ENCODE results near the gene VILL. TPM values are rescaled to one million over a fixed set of nuclear protein-coding genes. Genes with fewer than 3 reads are reported as not detected.
A peak's percentile ranks its signal among the peaks of the same experiment; 100 is the strongest.

VILL gene
- total RNA-seq, 1 experiment from 2014 or later: 1.2 TPM

DNA sequence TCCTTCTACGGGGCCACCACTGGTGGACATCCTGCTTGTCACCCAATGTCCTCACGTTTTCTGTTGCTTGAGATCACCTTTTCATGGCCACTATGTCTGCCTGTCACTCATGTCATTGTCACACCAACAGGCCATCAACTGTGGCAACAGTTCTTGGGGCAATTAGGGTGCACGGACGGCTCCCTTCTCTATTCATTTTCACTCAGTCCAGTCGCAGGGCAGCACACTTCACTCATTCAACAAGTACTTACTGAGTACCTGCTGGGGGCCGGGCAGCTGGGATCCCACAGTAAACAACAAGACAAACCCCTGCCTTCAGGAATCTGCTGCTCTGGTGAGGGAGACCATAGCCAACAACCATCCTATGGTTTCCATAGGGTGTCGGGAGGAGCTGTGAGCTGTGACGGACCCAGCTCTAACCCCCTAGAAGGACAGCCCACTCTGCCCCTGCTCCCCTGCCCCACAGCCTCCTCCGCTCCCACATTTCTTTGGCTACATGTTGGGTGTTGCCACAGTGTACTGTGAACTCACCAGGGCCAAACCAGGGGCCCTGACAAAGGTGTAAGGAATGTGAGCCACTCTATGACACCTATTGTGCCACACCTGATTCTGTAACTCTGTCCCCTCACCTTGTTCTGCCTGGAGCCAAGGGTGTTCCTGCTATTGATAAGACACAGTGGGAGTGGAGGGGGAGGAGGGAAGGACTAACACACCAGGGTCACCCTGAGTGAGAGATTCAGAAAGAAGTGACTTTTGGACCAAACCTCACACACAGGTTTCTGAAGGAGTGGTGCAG is 1.9 kb downstream of the VILL start:
- no peak for TF ChIP-seq SP1 (IDR thresholded peaks at IDR 0.05; ENCODE audit: low read depth)
- TF ChIP-seq, protein P1, sequence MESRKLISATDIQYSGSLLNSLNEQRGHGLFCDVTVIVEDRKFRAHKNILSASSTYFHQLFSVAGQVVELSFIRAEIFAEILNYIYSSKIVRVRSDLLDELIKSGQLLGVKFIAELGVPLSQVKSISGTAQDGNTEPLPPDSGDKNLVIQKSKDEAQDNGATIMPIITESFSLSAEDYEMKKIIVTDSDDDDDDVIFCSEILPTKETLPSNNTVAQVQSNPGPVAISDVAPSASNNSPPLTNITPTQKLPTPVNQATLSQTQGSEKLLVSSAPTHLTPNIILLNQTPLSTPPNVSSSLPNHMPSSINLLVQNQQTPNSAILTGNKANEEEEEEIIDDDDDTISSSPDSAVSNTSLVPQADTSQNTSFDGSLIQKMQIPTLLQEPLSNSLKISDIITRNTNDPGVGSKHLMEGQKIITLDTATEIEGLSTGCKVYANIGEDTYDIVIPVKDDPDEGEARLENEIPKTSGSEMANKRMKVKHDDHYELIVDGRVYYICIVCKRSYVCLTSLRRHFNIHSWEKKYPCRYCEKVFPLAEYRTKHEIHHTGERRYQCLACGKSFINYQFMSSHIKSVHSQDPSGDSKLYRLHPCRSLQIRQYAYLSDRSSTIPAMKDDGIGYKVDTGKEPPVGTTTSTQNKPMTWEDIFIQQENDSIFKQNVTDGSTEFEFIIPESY (IDR thresholded peaks at IDR 0.05; ENCODE audit: extremely low read depth, insufficient replicate concordance, low read length): no peak
- no peak for TF ChIP-seq EZH2phosphoT487 (IDR thresholded peaks at IDR 0.05; ENCODE audit: borderline replicate concordance)
- TF ChIP-seq POLR2A (IDR thresholded peaks at IDR 0.05; ENCODE audit: borderline replicate concordance, extremely low read depth, insufficient read depth, insufficient read length): no peak
- no peak for TF ChIP-seq CBX3 (IDR thresholded peaks at IDR 0.05; ENCODE audit: low read depth)
- TF ChIP-seq SRF (IDR thresholded peaks at IDR 0.05; ENCODE audit: low read depth): no peak
- TF ChIP-seq TCF7L2 (IDR thresholded peaks at IDR 0.05; ENCODE audit: borderline replicate concordance, extremely low read depth, insufficient read depth, insufficient read length): no peak
- no peak for TF ChIP-seq JUND (IDR thresholded peaks at IDR 0.05)
- TF ChIP-seq YY1 (IDR thresholded peaks at IDR 0.05; ENCODE audit: extremely low read depth, insufficient replicate concordance, low read depth, low read length): no peak
- no peak for TF ChIP-seq ZFX (IDR thresholded peaks at IDR 0.05)
- TF ChIP-seq FOSL1 (IDR thresholded peaks at IDR 0.05; ENCODE audit: low read depth): no peak
- TF ChIP-seq CEBPB (IDR thresholded peaks at IDR 0.05; ENCODE audit: low read depth): no peak
- no peak for TF ChIP-seq EZH2 (IDR thresholded peaks at IDR 0.05)
- no peak for TF ChIP-seq POLR2AphosphoS5 (IDR thresholded peaks at IDR 0.05; ENCODE audit: low read depth, low read length)
- TF ChIP-seq ELF1 (IDR thresholded peaks at IDR 0.05; ENCODE audit: borderline replicate concordance, low read depth): no peak
- no peak overlapping the region for H3K9ac ChIP-seq (ENCODE audit: low read length)
- H3K4me2 ChIP-seq (ENCODE audit: low read length): peak overlapping the region; percentile 55
- intact Hi-C loops (cut with micrococcal nuclease): no loop called here
- ATAC-seq (peak; percentile 41), DNase-seq (ENCODE audit: low read depth, low spot score) (no peak)
- ChIA-PET CTCF (interaction anchor here (0.8 to 1.2 kb wide), 2 partner anchors 9 to 18 kb away, joined by 3 to 4 read pairs; no protein-coding TSS in a partner anchor), RAD21 (ENCODE audit: low non-redundant PET in 1 of 2, low total read pairs in 2 of 2, uncharacterized antibody in 2 of 2, unreplicated experiment in 2 of 2) (no interaction called here), POLR2A (no interaction called here)
- H2AFZ ChIP-seq (ENCODE audit: low read depth, low read length, poor library complexity, severe bottlenecking): no peak overlapping the region
- no peaks in the 10 kb centered on the region for H3K79me2 ChIP-seq (ENCODE audit: insufficient read depth, low read length)
- no peaks in the 10 kb centered on the region for H3K27me3 ChIP-seq (ENCODE audit: insufficient read depth, low read length)
- BruUV-seq (replicated peaks): no TSS peak
- H3K27ac ChIP-seq (ENCODE audit: low read depth, low read length): no peak overlapping the region
- no peaks in the 10 kb centered on the region for H3K9me2 ChIP-seq (ENCODE audit: insufficient read depth)
- no peaks in the 10 kb centered on the region for H3K9me3 ChIP-seq (ENCODE audit: control insufficient read depth in 1 of 2, insufficient read depth in 1 of 2, low read depth in 1 of 2, low read length in 2 of 2)
- H3K4me3 ChIP-seq (replicated peaks in 1 of 2; ENCODE audit: low read depth in 1 of 2, low read length in 2 of 2): peak overlapping the region in 1 of 2 experiments; percentile 16; a peak in 1 of 4 replicates
- no peaks in the 10 kb centered on the region for H4K20me1 ChIP-seq (ENCODE audit: insufficient read depth)
- H3K4me1 ChIP-seq (ENCODE audit: control insufficient read depth in 1 of 2, insufficient read depth in 2 of 2, low read length in 2 of 2): peaks cover 5 to 28% of the 10 kb centered on the region in 2 experiments; a peak in 3 of 4 replicates
- no peaks in the 10 kb centered on the region for H3K36me3 ChIP-seq (ENCODE audit: control insufficient read depth in 1 of 2, insufficient read depth in 2 of 2, low read length in 2 of 2)
